Stimulated activated CD4-positive, alpha-beta T cell treated with anti-CD3 and anti-CD28 coated beads, TNF-alpha, amount 100 ng/mL, for 4 hours (primary cell): ENCODE results near the gene MED22.

Experiments
- DNase-seq, 3 experiments: peaks; one replicate each; pipeline ENCODE4 v3.0.0-alpha.2; 2020; ENCODE audit warnings: low read depth in 3 of 3

Gene MED22

GRCh38 chr9:133375724-133376654 lies 28.1 kb upstream of the MED22 start, which contains the start of the genes STKLD1 and SURF4:
Gene STKLD1 (plus strand): TSS chr9:133376366. CDS start chr9:133376474, 108 bp downstream.
Gene SURF4 (minus strand): TSS chr9:133376060. CDS start chr9:133375969, 91 bp downstream.
- DNase-seq = peak; percentile 89 to 93 (median 91)

DNA sequence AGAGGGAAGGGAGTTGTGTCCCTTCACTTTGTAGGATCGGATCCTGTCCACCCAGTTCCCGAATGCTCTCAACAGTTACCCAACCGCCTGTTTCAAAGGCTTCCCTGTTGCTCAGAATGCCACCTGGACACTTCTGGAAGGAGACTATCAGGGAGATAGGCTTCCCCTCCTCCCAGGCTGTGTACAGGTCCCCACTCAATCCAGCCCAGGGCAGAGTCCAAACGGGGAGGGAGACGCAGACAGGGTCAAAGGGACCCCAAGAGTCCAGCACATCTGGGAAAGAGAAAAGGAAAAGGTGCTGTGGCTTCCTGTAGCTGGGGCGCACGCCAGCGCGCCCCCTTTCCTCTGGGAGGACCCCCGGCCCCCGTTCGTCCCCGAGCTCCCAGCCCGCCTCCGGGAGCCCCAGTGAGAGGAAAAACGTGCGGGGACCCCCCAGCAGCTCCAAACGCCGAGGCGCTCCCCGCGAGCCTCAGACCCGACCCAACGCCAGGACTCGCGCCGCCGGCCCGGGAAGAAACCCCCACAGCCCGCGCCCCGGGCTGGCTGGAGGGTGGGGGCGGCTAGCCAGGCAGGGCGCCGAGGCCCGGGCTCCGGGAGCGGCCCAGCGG lies 27.3 kb upstream of the MED22 start:
- no peak for DNase-seq

GRCh38 chr9:133374612-133375115 lies 26.7 kb upstream of the MED22 start:
- no peak for DNase-seq

DNA sequence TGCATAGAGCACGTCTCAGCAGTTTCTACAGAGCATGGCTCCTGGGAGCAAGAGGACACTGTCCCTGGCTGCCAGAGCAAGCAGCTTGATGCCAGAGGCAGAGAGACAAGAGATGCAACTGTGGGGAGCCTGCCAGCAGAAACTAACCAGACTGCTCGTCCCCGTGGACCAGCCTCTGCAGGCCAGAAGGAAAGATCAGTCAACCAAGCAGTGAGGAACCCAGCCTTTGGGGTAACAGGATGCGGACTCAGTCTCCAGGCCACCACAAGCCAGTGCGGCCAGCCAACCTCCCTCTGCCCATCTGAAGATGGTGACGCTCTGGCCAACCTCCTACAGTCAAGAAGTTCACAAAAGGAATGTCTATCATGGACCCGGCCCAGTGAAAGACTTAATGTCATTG lies 24.2 kb upstream of the MED22 start:
- no peak for DNase-seq

GRCh38 chr9:133371261-133371711 lies 23.4 kb upstream of the MED22 start:
- peak in 2 of 3 experiments; percentile 55 for DNase-seq

- DNase-seq = no peak
Measured at GRCh38 chr9:133370685-133371084, 22.8 kb upstream of the MED22 start.

GRCh38 chr9:133369933-133370332 lies 22.0 kb upstream of the MED22 start:
- no peak for DNase-seq

DNA sequence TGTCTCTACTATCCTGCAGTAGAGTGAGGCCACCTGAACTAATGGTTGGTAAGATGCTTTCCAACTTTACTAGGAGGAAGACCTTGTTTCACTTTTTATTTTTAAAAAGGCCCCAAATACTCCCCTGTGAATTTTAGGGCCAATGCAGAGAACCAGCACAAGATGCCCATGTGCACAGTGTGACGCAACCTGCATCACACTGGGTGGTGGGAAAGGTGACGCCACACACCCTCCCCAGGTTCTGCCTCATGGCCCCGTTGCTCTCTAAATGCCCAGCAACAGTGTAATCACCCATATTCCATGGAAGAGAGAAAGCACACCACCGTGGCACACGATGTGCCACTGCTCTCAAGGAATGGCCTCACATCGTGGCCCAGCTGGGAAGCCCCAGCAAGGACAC lies 21.5 kb upstream of the MED22 start:
- DNase-seq = no peak

DNA sequence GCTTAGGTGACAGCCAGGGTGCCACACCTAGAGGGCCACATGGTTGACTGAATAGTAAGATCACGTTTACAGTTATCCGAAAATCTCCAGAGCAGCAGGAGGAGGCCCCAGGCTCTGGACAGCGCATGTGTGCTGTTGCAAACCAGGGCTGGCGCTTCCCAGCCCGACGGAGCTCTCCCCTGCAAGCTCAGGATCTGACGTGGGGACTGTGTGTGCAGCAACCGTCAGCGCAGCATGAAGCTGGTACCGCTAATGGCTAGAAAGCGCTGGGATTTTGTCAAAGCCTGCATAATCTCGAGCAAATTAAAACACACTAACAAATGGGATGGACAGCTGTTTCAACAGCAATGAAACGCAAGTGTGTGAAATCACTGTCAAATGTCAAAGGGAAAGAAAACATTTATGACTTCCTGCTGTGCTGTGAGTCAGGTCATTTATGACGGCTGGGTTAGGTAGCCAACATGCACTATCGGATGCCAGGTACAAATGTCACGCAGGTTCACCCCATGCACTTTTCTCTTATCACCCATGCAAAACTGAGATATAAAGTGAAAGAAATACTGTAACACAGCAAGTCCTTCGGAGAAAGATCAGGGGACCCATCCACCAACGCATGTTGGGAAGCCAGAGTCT lies 20.4 kb upstream of the MED22 start:
- DNase-seq = no peak

DNA sequence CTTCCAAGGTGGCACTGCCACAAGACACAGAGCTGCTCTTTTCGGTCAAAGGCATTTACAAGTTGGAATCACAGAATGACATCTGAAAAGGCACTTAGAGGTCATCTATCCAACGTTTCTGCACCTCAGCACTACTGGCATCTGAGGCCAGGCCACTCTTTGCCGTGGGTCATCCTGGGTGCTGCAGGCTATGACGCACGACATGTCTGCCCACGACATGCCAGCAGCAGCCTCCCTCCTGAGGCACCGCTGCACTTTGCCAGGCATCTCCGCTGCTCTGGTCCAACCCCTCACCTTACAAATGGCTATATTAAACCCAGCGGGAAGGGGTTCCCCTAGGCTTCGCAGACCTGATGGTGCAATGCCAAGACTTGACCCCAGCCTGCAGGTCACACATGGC lies 19.8 kb upstream of the MED22 start:
- DNase-seq = no peak

GRCh38 chr9:133367221-133367620 lies 19.3 kb upstream of the MED22 start:
- no peak for DNase-seq

- DNase-seq = no peak
Measured at GRCh38 chr9:133366435-133366834, 18.5 kb upstream of the MED22 start.

- DNase-seq = no peak
Measured at GRCh38 chr9:133362359-133363044, 14.6 kb upstream of the MED22 start.

- no peak for DNase-seq
Measured at GRCh38 chr9:133361507-133362092, 13.7 kb upstream of the MED22 start.

DNA sequence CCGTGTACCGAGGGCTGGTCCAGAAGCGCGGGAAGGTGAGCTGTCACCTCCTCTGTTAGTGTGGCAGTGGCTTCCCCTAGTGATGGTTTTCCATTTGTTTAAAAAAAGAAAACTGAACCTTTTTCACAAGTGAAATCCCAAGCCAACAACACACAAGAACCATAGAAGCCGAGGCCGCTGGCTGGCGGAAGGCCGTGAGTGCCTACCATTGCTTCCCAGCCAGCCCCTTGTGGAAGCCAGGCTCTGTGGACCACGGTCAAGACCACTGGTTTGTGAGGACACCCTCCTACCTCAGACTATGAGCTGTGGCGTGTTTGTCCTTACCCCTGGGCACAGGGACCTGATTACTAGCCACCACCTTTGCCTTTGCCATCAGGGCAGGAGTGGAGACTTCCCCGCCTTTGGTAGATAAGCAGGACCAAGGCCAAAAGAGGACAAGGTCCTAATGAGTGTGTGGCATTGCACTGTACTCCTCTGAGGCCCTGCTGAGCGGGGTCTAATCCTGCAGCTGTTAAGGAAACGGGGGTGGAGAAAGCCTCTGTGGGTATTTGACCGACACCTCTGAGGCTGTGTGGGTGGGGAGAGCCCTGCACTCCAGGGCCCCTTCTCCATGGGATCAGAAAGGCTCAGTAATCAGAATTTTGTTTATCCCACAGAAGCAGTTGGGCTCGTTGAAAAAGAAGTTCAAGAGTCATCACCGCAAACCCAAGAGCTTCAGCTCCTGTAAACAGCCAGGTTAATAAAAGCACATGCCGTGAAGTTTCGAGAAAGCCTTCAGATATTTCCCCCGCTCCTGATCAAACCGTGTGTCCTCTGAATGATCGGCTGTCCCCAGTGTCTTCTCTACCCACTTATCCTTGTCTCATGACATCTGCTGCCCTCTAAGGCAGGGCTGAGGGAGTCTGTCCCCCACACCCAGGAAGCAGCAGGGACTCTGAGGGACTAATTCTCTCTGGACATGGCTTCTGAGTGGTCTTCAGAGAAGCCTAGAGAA lies 12.8 kb upstream of the MED22 start:
- DNase-seq = no peak

DNA sequence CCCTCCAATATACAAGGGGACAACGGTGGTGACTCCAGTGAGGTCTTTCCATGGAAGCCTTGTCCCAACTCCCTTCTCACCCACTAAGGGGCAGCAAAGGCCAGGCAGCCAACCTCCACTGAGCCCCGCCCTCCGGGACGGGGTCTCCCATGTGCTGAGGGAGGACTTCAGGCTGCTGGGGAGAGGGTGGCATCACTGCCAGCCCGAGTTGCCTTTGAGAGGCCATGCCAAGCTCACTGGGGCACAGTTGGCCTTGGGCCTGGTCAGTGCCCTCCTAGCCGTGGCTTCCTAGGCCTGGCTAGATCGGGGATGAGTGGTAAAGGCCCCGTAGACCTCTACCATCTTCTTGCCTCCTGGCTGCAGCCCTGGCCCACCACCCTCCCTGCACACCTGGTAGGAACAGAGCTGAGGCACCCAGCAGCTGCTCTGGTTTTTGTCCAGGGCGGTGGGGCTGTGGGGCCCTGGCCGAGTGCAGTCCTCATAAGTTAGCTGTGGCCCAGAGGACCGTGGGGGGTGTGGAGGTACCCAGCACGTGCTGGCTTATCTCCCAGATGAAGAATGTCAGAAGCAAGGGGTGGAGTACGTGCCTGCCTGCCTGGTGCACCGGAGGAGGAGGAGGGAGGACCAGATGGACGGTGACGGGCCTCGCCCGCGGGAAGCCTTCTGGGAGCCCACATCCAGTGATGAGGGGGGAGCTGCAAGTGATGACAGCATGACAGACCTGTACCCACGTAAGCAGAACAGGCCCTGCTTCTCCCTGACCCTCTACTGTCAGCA lies 11.7 kb upstream of the MED22 start:
- no peak for DNase-seq

DNA sequence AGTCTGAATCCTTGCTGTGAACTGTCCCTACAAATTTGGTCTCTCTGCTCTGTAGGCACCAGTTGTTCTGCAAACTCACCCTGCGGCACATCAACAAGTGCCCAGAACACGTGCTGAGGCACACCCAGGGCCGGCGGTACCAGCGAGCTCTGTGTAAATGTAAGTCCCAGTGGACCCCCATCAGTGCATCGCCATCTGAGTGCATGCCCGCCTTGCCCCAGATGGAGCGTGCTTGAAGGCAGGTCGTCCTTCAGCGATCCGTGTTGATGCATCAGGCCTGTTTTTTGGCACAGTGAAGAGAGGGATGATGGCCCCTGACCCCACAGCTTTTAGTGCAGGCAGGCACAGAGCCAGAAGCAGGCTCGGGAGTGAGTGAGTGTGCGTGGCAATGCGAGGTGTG lies 9.7 kb upstream of the MED22 start:
- no peak for DNase-seq

- DNase-seq = peak; percentile 80 to 85 (median 83)
Measured at GRCh38 chr9:133356391-133357091, 8.6 kb upstream of the MED22 start, which contains the start of the genes SURF1 and SURF2. Gene SURF1 (minus strand): TSS chr9:133356487. CDS start chr9:133356453, 34 bp downstream. Gene SURF2 (plus strand): TSS chr9:133356550. CDS start chr9:133356593, 43 bp downstream.
